ENCODE measurements around the gene CCDC54.
A peak's percentile ranks its signal among the peaks of the same experiment; 100 is the strongest.
"Not testable (repeated sequence)": the region's sequence is repeated elsewhere in the genome, so short reads cannot be mapped to it uniquely, and the experiment has no call there.

The CCDC54 gene

DNA sequence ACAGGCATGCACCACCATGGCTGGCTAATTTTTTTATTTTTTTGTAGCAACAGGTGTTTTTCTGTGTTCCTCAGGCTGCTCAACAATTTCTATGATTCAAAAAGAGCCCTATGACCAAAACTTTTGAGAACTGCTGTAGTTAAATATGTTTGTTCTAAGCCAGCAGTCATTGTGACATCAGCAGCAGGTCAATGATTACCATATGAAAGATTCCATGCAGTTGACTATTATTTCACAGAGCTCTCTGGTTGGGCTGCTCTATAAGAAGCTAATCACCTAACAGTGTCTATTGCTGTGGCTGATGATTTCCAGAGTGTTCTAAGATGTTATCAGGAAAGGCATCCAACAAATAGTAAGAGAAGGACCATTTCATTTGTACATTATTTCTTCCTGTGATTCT, at the start of gene CCDC54:
CCDC54 (plus strand) TSS at position 289 of the 400 bp plus-strand sequence. CDS start 149 bp downstream, outside the sequence.
- DNase-seq: peak; percentile 20

DNA sequence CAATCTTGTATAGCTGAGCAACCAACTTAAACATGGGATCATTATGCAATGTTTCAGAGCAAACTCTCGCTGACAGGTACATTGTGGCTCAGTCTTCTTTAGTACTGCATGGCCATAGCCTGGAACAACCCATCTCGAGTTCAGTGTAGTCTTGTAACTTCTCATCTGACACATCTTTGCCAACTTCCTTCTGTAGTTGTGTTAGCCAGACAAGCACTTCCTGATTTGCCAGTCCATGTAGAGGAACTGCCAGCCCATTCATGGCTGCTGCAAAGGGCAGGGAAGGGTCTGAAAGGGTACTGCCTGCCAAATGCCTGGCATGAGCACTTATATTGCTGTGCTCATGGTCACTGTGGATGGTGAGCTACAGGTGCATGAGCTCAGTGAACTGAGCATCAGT, 49.2 kb upstream of the CCDC54 start:
- no peak for DNase-seq

DNA sequence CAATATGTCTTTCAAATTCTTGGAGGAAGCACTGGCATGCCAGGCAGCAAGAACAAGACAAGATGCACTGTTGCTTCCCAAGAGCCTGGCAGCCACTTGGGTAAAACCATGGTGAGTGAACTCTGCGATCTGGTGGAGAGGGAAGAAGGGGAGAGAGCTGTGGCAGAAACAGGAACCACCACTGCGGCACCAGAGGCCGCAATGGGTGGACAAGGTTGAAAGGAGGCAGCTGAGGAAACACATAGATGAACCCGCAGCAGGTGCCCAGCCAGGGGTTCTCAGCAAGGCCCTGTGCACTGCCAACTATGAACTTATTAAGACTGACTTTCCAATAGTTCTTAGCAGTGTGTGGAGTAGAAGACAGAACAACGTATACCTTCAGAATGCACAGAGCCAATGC, 48.2 kb upstream of the CCDC54 start:
- DNase-seq: no peak

DNA sequence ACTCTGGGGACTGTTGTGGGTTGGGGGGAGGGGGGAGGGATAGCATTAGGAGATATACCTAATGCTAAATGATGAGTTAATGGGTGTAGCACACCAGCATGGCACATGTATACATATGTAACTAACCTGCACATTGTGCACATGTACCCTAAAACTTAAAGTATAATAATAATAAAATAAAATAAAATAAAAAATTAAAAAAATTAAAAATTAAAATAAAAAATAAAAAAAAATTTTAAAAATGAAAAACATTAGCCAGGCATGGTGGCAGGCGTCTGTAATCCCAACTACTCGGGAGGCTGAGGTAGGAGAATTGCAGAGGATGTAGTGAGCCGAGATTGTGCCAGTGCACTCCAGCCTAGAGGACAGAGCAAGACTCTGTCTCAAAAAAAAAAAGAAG, 37.5 kb upstream of the CCDC54 start:
- DNase-seq: not testable (repeated sequence)

DNA sequence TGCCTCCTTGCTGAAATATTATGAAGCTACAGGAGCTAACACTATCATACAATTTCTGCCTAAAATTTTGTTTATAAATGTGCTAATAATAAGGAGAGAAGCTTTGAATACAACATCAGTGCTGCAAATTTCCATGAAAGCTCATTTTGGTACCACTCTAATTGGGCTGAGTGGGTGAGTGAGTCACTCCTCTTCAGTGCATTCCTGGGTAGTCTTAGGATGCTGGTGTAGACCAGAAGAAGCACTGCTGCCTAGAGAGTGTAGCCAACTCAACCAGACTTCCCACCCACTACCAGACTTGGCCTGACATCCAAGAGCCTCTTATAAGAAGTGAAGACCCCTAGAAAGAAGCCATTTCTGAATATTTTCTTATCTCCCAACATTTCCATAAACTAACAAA, 32.5 kb upstream of the CCDC54 start:
- no peak for DNase-seq

DNA sequence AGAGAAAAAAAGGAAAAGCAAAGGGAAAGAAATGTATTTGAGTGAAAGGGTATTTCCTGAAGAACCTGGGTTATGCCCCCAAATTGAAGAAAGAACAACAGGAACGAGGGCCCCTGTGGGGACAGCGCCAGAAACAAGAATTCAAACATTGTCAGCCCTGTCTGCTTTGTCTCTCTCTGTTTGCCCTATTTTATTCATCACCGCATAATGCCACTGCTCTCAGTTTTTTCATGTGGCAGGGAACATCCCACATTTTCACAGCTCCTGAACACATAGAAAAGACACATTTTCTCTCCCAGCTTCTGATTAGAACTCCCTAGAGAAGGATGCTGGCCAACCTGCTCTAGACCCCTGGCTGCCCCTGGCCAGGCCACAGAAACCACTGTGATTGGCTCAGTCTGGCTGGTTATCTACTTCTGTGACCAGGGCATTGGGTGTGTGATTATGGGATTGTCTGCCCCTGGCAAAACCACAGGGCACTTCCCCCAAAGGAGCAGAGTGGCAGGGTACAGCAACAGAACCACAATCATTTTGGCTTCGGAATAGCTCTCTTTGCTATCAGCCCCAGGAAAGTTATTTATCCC, 31.3 kb upstream of the CCDC54 start:
- DNase-seq: no peak

DNA sequence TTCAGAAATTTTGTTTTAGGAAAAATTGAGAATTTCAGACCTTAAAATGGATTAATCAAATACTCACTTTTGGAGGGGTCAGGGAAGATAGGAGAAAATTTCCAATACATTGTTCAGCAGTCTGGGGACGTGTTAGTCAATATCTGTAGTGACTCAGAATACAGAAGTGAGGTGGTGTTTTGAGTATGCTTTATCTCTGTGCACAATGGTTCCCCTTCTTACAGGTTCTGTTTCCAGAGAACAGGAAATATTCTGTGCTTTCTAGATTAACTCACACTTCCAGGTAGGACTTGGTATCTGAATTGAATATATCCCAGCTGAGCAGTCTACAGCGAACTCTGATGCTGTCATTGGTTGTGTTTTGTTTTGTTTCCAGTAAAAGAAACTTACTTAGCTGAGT, 30.7 kb upstream of the CCDC54 start:
- no peak for DNase-seq

DNA sequence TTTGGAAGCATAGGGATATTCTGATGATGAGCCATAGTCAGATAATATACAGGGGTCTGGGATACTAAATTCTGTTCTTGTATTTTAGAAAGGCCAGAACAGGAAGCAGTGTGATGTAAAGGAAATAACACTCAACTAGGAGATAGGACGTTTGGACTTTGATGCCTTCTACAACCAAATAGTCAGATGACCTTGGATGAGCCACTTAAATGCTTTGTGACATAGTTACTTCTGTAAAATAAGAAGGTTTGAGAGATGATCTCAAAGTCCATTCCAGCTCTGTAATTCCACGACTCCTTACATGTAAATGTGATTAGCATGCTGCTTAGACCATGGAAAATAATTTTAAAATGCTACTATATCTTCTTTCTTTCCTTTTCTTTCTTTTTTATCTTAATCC, 29.5 kb upstream of the CCDC54 start:
- no peak for DNase-seq

DNA sequence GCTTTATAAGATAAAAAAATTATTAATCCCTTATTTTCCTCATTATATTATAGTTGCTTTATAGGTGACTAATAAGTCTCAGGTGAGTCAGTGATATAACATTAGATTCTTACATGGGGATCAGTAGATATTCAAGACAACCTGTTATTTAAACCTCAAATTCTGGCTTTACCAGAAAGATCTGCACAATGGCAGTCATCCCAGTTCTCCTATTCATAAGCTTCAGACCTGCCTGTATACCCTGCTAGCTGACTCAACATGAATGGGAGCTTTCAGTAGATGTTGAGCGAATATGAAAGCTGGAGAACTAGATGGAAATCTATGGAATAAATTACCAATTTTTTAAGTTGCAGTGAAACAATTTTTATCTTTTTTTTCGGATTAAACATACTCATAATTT, 20.5 kb upstream of the CCDC54 start:
- DNase-seq: no peak

DNA sequence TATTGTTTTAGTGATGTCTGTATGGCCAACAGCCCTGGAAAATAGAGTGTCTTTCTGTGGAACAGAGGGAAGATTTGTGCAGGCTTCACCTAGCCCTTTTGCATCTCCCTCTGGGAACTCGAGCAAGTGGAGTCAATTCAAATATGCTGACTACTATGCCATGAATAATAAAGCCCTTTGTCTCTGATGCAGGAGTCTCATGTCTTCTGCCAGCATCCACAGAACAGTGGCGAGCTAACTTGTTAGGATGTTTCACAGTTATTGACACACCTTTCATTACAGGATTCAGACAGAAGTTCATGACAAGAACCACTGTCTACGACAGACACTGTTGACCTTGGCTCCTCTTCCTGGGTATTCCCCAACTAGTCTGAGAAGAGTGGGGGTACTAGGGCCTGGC, 15.6 kb upstream of the CCDC54 start:
- DNase-seq: no peak

DNA sequence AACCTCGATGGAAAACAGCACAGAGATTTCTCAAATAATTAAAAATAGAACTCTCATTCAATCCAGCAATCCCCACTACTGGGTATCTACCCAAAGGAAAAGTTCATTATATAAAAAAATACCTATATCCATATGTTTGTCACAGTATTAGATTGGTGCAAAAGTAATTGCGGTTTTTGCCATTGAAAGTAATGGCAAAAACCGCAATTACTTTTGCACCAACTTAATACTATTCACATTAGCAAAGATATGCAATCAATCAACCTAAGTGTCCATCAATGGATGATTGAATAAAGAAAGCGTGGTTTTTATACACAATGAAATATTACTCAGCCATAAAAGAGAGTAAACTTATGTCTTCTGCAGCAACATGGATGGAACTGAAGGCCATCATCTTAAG, 12.2 kb upstream of the CCDC54 start:
- no peak for DNase-seq

DNA sequence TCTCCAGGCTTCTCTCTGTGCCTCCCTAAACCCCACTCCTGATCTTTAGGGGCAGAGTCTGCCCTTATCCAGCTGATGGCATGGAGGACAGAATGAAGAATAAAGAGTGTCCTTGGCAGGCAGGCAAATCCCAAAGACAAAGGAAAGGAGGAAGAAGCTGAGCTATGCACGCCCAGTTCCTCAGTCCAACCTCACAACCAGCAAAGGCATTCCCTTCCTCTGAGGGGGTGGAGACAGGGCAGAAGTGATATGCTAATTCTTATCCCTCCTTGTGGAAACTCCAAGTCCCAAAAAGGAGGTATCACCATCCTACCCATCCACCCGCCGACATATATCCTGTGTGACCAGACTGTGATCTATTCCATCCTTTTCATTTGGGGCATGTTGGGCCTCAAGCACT, 10.5 kb upstream of the CCDC54 start:
- DNase-seq: peak; percentile 23

DNA sequence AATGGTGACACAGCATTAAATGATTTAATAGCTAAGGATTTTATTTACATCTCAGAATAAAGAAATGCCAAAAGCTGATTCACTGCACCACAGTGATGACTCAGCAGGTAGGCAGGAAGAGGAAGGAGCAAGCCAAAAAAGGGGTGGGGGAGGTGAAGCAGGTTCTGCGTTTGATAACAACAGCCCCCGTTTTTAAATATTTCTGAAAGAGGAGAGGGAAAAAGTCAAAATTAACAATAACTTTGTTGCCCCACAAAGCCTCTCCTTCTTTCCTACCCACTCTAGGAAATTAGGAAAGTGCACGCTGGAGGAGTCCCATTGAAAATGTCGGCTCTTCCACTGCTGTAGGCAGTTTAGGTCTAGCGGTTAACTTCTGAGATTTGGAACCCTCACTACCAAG, 9.9 kb upstream of the CCDC54 start:
- peak; percentile 88 for DNase-seq

DNA sequence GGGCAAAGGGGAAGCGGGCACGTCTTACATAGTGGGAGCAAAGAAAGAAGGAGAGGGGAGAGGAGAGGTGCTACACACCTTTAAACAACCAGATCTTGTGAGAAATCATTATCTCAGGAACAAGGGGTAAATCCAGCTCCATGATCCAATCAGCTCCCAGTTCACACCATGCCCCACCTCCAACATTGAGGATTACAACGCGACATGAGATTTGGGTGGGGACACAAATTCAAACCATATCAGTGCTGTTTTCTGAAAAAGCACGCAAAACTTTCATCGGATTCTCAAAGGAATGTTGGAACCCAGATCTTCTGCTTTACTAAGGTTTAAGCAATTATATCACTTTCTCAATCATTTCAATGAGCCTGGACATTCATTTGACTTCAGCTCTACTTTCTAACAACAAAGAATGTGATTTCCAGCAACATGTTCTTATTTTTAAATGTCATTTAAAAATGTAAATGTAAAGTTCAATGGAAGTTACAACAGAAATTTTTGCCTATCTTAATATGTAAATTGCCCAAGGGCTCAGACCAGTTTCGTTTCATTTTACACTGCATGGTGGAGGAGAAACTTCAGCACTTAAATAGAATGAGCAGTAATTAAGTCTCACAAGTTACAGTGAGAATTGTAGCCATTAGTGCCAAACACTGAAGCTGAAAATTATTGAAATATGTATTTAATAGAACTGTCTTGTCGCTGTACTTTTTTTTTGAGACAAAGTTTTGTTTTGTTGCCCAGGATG, 8.4 kb upstream of the CCDC54 start:
- DNase-seq: no peak

DNA sequence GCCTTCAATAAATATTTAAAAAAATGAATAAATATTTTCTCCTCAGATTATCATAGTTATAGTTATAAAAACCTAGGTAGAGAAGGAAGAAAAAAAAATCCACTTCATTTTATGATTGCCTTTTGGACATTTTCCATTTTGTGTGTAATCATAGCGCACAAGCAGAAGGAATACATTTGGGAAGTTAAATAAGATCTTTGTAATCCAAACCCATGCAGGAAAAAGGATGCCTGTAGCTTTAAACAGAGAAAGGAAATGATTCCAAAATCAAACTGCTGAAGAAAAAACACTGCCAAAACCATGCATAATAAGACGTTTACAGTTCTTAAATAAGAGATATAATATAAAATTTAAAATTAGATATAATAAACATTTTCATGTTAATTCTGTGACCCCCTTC, 7.4 kb upstream of the CCDC54 start:
- DNase-seq: peak; percentile 21

DNA sequence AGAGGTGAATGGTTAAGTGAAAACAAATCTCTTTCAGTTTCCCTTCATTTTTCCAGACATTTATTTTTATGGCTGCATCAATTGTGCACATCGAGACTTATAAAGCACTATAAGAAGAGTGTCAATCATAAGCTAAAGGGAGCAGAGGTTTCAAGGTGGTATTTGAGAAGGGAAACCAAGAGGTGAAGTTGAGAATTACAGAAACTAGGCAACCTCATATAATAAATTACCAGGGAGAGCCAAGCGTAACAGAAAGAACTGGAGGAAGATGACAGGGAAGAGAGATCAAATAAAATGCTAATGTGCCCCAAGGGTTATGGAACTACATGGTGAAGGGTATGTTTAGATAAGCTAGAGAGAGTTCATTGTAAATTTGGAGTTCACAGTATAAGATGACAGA, 6.3 kb upstream of the CCDC54 start:
- DNase-seq: no peak

DNA sequence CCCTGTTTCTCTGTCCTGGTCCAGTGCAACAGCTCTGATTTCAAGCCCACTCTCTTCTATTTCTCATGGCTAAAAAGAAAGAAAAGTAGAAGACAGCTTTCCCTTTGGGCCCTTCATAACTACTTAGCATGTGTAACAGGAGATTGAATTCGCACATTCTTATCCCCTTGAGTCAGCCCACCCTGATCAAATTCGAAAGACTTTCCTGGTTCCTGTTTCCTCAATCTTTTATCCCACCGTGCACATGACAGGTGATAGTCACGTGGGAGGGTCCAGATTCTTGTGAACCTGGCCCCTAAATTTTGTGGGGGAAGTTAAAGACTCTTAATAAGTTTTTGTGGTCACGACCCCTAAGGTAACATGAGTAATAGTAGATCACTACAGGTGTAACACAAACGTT, 4.7 kb upstream of the CCDC54 start:
- no peak for DNase-seq

DNA sequence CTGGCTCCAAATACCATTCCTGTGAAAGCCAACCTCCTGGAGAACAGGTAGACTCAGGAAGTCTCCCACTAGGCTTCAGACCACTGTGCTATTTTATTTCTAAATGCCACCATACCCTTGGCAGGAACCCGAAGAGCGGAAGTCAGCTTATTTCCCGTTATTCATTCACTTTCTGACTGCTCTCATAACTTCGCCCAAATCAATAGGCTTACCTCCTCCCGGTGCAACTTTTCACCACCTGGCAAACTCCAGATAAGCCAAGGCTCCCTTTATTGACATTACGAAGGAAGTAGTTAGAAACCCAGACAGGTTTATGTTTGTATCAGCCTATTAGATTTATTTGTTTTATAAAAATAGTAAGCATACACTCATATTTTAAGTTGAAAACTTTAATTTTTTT, 3.3 kb upstream of the CCDC54 start:
- DNase-seq: no peak

DNA sequence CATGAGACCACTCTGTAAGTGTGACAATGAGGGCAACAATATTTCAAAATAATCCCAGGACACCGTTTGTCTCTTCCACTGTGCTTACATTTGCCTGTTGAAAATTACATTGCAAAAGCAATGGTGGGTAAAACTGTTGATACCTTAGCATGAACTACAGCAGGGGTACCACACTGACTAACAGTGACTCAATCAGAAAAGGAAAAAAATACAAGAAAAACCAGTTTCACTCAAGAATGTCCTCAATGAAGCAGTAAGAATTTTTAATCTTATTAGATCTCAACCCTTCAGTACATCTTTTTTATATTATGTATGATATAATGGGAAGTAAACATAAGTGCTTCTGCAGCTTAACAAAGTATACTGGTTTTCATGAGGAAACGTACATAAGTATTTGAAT, 1.6 kb upstream of the CCDC54 start:
- DNase-seq: no peak

DNA sequence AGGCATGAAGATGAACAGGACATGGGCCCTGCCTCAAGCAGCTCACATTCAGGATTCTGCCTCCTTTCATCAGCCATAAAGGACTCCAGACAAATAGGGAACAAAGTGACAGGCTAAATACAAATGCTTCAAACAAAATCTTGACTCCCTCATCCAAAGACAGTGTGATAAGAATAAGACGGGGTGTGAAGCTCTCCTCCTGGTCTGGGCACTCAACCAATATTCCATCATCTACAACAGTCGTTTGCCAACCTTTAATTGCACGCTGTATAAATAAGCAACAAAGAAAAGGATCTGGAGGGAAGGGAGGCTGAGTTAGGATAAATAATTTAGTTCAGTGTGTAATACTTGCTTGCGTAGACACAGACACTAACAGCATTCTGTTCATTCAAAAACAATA, 5.4 kb downstream of the CCDC54 start:
- DNase-seq: no peak

DNA sequence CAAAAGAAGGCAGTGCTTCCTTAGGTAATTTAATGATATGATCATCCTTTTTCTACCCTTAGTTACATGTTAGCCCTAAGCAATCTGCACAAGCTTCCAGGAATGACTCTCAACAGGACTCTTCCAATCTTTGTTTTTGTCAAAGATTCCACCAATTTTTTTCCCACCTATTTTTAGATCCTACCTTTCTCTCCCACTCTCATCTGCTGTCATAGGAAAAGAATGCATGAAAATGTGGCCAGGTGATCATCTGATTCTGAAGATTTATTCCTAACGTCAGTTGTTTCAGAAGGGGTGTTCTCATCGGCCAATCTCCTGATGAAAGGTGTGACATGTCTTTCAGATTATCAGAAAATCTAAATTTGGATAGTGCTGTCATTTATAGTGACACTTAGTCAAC, 7.2 kb downstream of the CCDC54 start:
- DNase-seq: no peak

DNA sequence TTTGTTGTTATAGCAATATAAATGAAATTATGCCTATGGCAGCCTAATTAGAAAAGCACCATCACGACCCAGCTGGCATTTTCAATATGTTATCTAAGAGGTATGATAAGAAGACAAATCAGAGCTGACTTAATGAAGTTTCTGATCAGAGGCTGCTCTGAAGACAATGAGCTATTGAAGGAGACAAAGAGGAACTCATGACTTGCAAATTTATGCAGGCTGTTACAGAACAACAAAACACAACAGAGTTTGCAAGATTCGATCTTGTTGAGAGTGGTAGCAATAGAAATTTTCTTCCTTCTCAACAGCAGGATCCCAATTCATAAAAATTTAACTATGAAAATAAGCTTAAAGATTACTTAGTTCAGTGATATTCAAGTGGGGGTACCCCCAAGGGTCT, 7.7 kb downstream of the CCDC54 start:
- DNase-seq: no peak

DNA sequence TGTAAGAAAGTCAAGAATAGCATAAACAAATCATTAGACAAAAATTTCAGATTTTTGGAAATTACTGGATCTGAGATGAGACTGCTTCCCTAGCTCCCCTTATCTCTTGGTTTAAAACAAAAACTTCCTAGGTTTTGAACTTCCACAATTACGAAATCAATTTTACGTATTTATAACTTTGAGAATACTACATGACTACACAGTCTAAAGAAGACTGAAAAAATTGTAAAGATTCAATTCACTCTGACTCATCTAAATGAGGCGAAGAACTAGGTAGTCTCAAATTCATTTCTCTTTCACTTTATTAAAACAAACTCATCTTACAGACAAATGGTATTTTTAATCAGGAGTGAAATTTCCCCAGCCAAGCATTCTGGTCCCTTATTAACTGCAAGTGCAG, 10.3 kb downstream of the CCDC54 start:
- no peak for DNase-seq

DNA sequence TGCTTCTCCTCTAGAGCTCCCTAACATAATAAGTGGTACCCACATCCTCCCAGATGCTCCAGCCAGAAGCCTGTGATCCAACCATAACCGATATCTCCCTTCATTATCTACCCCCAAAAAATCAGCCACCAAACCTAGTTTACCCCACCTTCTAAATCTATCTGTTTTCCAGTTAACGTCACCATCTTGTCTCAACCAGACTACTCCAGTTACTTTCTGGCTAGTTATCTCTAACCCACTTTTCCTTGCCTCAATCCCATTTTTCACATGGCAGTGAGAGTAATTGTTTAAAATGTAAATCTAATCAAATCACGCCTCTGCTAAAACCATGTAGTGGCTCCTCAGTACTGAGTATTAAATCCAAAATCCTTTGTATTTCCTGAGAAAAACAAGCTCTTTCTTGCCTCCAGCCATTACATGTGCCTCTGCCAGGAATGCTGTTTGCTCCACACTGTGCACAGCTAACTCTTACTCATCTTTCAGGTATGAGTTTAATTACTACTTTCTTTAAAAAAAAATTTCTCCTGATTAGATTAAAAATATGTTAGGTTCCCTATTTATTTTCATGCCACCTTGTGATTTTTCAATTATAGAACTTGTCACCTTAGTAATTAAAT, 15.4 kb downstream of the CCDC54 start:
- peak; percentile 61 for DNase-seq

DNA sequence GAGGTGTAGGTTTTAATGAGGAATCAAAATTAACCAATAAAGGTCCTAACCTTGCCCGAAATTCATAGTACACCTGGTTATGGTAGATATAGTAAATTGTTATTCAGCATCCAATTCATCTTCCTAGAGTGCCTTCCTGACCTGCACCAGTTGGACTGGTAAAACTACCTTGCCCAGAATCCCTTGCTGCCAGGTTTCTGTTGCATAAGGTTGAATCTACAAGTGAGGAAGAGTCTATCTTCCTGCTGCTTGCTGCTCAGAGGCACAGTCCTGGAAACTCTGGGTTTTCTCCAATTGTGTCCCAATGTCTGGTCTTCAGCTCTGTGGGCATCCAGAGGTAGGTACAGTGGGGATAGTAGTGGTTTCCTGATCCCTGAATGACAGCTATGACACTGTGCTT, 17.3 kb downstream of the CCDC54 start:
- no peak for DNase-seq
